GM12891 (cell line): Measurements from ENCODE around the gene TSPAN3.

Experiments used
- PAX5 ChIP-seq: IDR thresholded peaks from 2 replicates; pipeline ENCODE4 v1.6.1; 2011; ENCODE audit warnings: low read length, moderate library complexity, mild to moderate bottlenecking; ENCODE audit not compliant: insufficient read depth, severe bottlenecking
- POLR2A ChIP-seq: IDR thresholded peaks from 2 replicates; pipeline ENCODE4 v1.6.1; 2011; ENCODE audit warnings: low read depth, low read length, control low read depth
- POLR2AphosphoS5 ChIP-seq: IDR thresholded peaks from 2 replicates; pipeline ENCODE4 v1.6.1; 2011; ENCODE audit warnings: low read depth, low read length, control low read depth
- POU2F2 ChIP-seq: IDR thresholded peaks from 2 replicates; pipeline ENCODE4 v1.6.1; 2011; ENCODE audit warnings: low read depth, mild to moderate bottlenecking, control low read depth, low read length, moderate library complexity
- SPI1 ChIP-seq: IDR thresholded peaks from 2 replicates; pipeline ENCODE4 v1.6.1; 2011; ENCODE audit warnings: low read depth, low read length, control low read depth
- TAF1 ChIP-seq: IDR thresholded peaks from 2 replicates; pipeline ENCODE4 v1.6.1; 2011; ENCODE audit warnings: low read depth, low read length, control low read depth

- TF ChIP-seq SPI1: no peak
- TF ChIP-seq TAF1: no peak
- no peak for TF ChIP-seq POLR2A
- no peak for TF ChIP-seq POLR2AphosphoS5
- no peak for TF ChIP-seq POU2F2
- no peak for TF ChIP-seq PAX5
Measured at GRCh38 chr15:77097248-77097721, 26.4 kb upstream of the TSPAN3 start.
